ENCODE measurements around the gene SATB2.
A peak's percentile ranks its signal among the peaks of the same experiment; 100 is the strongest.

SATB2 gene

DNA sequence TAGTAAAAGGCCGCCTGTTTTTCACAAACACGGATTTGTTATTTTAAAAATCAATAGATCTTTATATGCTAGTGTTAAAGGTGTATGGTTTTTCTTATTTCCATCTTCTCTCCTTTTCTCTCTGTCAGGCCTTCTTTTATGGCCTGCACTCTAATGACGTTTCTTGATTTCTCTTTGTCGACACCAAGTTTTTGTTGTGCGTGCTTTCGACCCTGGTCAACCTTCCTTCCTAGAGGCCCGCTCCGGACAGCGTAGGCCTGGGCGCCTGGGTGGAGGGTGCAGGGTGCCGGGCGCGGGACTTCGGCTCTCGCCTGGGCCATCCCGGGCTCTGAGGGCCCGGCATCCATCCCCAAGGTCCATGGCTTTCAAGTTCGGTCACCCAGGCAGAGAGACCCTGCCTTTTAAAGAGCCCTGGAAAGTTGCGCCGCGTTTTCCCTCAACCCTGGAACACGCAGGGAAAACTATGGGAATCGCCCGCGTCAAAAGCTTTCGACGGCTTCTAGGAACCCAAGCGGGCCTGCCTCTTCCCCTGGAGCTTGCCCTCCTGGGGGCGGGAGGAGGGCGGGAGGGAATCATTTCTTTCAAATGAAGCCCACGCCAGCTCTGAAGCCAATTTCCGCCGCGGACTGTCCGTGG is 4.1 kb upstream of the SATB2 start:
- no peak overlapping the region for H3K27ac ChIP-seq
- TF ChIP-seq, protein P1, sequence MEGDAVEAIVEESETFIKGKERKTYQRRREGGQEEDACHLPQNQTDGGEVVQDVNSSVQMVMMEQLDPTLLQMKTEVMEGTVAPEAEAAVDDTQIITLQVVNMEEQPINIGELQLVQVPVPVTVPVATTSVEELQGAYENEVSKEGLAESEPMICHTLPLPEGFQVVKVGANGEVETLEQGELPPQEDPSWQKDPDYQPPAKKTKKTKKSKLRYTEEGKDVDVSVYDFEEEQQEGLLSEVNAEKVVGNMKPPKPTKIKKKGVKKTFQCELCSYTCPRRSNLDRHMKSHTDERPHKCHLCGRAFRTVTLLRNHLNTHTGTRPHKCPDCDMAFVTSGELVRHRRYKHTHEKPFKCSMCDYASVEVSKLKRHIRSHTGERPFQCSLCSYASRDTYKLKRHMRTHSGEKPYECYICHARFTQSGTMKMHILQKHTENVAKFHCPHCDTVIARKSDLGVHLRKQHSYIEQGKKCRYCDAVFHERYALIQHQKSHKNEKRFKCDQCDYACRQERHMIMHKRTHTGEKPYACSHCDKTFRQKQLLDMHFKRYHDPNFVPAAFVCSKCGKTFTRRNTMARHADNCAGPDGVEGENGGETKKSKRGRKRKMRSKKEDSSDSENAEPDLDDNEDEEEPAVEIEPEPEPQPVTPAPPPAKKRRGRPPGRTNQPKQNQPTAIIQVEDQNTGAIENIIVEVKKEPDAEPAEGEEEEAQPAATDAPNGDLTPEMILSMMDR (IDR thresholded peaks at IDR 0.05): no peak
- TF ChIP-seq ZFX (IDR thresholded peaks at IDR 0.05; ENCODE audit: borderline replicate concordance): no peak

DNA sequence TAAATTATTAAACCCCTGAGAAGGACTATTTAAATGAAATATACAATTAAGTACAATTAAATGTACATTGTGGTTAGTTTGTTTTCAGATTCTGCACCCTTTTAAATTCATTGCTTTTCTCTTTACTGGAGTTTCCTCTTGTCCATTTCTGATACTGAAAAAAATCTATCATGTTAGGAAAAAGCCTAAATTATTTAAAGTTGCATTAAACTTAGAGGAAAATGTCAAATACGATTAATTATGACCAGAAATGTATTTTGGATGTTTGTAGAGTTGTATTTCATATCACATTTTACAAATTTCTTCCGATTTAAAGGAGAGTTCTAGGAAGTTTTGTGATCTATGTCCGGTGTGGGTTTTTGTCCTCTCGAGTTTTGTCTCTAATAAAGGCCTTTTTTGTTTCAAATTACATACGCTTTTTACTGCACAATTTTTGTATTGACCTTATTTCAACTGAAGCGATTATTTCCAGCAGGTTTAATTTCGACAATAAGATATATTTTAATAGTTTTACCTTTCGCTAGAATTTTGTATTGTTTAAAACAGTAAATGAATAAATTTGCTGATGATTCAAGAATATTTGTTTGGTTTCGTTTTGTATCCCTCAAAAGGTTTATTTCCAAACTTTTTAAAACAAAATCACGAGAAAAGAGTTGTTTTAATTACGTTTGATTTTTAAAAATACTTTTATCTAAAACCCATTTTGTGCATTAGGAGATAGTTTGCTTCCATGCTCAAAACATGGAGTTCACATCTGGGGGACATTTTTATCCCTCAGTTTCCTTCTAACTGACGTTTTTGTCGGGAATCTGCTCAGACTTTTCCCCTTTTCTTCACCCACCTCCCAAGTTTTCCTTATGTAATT is 3.3 kb upstream of the SATB2 start:
- H3K27ac ChIP-seq: no peak overlapping the region
- no peak for TF ChIP-seq ZFX (IDR thresholded peaks at IDR 0.05; ENCODE audit: borderline replicate concordance)
- TF ChIP-seq, protein P1 (IDR thresholded peaks at IDR 0.05): no peak

DNA sequence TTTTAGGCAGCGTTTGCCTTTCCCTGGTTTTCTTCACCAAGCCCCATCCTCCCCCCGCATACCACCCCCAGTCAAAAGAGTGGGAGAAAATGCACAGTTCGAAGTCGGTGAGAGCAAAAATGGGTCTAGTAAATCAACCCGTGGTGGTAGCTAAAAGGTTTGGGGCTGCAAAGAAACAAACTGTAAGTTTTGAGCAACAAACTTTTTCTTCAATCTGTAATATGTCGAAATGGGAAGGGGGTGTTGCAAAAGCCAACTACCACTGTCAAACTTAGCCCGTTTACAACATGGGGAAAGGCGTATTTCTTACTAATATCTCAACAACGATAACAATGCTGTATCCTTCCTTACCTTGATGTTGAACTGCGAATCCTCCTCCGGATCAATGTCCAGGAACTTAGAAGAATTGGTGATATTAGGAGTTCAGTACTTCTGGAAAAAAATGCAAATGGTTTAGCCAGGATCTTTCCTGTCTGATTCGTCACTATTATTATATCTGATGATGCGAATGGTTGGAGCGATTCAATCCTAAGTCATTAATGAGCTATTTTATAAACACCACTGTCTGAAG is 2.4 kb upstream of the SATB2 start:
- no peak for TF ChIP-seq ZFX (IDR thresholded peaks at IDR 0.05; ENCODE audit: borderline replicate concordance)
- peak overlapping the region; percentile 73 for H3K27ac ChIP-seq

DNA sequence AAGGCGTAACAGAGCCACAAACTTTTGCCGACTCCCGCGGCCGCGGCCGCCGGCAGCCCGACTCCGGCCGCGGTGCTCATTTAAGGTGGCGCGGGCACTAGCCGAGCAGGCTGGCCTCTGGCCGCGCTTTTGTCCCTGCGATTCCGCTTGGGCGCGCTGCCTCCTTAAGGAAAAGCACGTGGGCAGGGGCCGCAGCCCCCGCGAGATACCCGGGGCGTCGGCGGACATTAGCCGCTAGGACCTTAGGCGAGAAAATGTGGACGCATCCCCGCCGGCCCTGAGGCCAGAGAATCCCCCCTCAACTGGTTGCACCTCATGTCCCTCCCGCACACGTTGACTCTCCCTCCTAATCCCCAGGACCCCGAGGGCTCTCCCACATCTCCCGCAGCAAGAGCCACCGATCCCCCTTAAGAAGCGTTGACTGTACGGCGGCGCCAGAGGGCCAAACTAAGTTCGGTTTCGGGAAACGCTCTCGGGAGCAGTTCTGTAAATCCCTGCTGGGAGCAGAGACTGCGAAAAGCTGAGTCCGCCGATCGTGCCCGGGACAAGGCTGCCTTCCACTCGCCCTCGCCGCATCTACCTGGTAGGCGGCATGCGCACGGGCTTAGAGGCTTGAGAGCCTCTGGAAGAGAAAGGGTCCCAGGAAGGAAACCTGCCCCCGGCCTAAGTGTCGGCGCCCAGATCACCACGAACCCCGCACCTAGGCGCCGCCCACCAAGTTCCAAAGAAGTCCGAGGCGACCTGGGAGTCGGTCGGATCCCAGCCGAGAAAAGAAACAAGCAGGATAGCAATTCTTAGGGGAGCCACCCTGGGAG is 1.8 kb upstream of the SATB2 start:
- H3K27ac ChIP-seq: peak overlapping the region; percentile 73
- no peak for TF ChIP-seq ZFX (IDR thresholded peaks at IDR 0.05; ENCODE audit: borderline replicate concordance)
- TF ChIP-seq, protein P1 (IDR thresholded peaks at IDR 0.05): no peak

DNA sequence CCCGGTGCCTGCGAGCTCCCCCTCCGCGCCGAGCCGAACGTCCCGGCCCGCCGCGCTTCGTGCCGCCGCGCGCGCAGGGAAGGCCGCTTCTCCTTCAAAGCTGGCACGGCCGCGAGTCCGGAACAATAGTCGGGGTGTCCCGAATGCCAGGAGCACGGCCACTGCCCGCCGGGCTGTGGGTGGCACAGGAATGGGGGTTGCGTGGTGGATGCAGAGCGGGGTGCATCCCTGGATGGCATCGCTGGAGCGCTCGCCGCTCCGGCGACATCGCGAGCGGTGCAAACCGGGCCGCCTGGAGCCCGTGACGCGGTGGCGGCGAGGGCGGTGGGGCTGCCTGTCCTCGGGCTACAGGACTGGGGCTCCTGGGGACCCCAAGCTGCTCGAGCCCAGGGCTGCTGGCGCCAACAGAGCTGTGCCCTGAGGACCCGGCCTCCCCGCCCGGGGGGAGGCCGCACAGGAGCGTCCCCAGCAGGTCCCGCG is 1.1 kb upstream of the SATB2 start:
- TF ChIP-seq, protein P1 (IDR thresholded peaks at IDR 0.05): no peak
- no peak for TF ChIP-seq ZFX (IDR thresholded peaks at IDR 0.05; ENCODE audit: borderline replicate concordance)
- H3K27ac ChIP-seq: peak overlapping the region; percentile 73

DNA sequence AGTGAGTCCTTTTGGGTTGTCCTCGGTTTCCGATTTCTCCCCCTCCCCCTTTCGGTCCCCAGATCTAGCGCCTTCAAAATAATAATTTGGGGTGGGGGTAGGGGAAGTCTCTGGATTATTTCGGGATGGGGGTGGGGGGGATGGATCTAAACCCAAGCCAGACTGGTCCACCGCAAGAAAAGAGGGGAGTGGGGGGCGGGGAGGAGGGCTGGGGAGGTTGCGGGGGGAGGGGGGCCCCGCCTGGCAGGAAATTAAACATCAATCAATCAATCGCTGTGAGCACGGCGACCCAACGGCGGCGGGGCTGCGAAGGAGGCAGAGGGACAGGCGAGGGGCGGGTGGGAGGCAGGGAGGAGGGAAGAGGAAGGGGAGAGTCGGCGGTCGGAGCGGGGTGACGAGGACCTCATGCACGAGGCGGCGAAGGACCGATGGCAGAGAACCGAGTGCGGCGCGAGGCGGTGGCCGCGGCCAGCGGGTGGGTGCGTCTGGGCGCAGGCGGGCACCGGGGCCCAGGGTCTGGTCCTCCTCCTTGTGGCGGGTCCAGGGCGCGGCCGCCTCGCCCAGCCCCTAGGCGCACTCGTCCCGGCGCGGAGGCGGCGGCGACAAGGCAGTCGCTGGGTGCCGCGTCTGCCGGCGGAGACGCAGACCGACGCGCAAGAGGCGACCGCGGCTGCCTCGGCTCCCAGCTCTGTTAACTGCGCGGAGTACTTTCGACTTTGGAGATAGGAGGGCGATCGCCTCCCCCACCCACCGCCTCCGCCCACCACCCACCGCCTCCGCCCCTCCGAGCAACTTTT is 468 bp upstream of the SATB2 start:
- peak overlapping the region; percentile 73 for H3K27ac ChIP-seq
- TF ChIP-seq ZFX (IDR thresholded peaks at IDR 0.05; ENCODE audit: borderline replicate concordance): no peak
- TF ChIP-seq, protein P1 (IDR thresholded peaks at IDR 0.05): no peak
